K562 treated with DMSO at 1 percent for 48 hours (cell line): Measurements from ENCODE around the gene FARSA. TPM values are rescaled to one million over a fixed set of nuclear protein-coding genes. Genes with fewer than 3 reads are reported as not detected.

Experiments used
- total RNA-seq: library from RNA; unstranded; fragments of 300-600 nt; gene quantifications from 2 replicates; pipeline ENCODE4 v1.2.3, GENCODE V29; 2022; ENCODE audit warnings: low replicate concordance; ENCODE audit errors: extremely low read depth

FARSA gene
- 986 TPM in 1 of 2 replicates, not detected in the other for total RNA-seq

DNA sequence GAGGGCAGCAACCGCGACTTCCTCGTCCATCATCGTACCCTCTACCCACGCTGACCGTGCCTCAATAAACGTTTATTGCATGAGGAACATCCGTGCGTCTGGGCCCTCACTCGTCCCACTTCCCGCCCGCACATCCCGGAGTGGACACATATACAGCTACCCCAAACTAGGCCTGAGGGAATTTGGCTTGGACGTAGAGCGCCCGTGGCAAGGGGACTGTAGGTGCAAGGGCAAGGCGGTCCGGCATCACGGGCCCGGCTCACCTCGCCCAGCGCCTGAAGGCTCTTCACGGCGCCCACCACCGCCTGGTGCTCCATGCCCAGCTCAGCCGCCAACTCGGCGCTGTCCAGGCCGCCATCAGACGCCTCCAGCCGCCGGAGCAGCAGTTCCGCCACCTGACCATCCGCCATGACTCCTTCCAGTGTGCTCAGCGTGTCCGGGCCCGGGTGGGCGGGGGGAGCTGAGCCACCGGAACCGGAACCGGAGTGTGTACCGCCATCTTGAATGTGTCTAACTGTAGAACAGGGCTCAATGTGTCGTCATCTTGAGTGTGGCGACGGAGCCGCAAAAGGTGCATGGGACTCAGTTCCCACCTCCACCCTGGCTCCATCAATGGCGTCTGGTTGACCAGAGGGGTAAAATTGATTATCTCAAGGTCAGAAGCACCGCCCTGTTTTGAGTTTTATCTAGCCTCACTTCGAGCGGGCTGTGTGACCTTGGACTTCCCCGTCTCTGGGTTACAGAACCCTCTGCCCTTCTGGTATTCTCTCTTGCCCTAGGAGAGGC lies at the start of gene FARSA:
FARSA (minus strand) TSS at position 425 of the 786 bp plus-strand sequence; CDS start at position 410, 15 bp downstream.

DNA sequence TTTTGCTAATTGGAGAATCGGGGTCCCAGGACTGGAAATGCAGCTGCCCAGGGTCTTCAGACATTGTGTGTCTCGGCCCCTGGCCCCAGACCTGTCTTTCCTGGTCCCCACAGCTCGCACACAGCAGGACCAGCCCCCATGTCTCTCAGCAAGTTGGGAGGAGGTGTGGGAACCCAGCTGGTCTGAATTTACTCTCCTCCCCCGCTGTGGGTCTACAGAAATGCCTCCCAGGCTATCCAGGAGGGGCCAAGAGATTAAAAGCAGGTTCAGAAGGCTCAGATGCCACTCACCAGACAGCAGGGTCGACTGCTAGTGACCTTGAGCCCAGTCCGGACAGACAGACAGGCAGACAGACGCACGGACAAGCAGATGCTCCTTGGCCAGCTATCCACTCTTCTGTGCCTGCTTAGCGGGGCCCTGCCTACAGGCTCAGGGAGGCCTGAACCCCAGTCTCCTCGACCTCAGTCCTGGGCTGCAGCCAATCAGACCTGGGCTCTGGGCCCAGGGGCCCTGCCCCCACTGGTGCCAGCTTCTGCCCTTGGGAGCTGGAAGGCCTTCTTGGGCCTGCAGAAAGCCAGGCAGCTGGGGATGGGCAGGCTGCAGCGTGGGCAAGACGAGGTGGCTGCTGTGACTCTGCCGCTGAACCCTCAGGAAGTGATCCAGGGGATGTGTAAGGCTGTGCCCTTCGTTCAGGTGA lies 35.9 kb upstream of the FARSA start, which contains the start of gene DAND5:
DAND5 (plus strand) TSS at position 285 of the 697 bp plus-strand sequence; CDS start at position 370, 85 bp downstream.

DNA sequence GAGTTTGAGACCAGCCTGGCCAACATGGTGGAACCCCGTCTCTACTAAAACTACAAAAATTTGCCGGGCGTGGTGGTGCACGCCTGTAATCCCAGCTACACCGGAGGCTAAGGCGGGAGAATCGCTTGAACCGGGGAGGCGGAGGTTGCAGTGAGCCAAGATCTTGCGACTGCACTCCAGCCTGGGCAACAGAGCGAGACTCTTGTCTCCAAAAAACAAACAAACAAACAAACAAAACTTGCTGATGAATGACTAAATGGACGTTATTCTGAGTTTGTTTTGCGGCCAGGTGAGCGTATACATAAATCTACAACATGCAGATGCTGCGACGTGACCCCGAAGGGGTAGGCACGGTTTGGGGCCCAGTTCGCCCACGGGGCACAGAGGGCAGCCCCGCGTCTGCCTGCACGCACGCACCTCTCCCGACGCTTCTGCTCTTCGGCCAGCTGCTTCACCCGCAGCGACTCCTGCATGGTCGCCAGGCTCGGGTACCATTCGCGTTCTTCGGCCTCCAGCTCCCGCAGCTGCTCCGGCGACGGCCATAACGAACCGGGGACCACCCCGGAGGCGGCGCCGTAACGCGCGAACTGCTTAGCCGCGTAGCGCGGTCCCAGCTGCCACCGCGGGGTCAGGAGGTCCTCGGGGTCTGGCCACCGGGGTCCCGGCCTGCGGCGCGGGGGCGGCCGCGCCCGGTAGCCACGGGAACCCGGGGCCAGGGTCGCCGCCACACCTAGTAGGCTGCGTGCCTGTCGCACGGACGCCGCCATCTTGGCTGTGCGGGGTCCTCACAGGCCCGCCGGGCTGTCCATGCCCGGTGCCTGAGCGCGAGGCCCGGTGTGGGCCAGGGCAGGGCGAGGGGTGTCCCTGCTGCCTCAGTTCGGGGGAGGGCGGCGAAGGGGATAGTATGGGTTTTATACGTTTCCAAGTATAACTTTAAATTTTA lies 23.2 kb upstream of the FARSA start, which contains the start of gene GADD45GIP1:
GADD45GIP1 (minus strand) TSS at position 778 of the 943 bp plus-strand sequence; CDS start at position 767, 11 bp downstream.

DNA sequence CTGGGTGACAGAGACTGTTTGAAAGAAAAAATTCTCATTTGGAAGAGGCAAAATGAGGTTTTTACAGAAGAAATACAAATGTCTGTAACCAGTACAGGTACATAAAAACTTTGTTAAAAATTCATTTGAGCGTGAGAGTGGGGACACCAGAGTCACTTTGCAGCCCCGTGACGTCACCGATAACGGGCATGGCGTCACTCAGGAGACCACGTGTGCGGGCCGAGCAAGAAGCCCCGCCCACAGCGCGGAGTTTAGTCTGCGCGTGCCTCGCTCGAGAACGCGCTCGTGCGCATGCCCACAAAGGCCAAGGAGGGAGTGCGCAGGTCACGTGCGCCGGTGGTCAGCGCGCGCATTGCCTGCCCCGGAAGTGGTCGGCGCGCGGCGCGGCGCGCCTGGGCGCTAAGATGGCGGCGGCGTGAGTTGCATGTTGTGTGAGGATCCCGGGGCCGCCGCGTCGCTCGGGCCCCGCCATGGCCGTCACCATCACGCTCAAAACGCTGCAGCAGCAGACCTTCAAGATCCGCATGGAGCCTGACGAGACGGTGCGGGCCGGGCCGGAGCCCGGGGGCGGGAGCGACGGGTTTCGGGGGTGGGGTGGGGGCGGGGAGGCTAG lies 12.1 kb upstream of the FARSA start, which contains the start of gene RAD23A:
RAD23A (plus strand) TSS at position 384 of the 613 bp plus-strand sequence; CDS start at position 471, 87 bp downstream.

DNA sequence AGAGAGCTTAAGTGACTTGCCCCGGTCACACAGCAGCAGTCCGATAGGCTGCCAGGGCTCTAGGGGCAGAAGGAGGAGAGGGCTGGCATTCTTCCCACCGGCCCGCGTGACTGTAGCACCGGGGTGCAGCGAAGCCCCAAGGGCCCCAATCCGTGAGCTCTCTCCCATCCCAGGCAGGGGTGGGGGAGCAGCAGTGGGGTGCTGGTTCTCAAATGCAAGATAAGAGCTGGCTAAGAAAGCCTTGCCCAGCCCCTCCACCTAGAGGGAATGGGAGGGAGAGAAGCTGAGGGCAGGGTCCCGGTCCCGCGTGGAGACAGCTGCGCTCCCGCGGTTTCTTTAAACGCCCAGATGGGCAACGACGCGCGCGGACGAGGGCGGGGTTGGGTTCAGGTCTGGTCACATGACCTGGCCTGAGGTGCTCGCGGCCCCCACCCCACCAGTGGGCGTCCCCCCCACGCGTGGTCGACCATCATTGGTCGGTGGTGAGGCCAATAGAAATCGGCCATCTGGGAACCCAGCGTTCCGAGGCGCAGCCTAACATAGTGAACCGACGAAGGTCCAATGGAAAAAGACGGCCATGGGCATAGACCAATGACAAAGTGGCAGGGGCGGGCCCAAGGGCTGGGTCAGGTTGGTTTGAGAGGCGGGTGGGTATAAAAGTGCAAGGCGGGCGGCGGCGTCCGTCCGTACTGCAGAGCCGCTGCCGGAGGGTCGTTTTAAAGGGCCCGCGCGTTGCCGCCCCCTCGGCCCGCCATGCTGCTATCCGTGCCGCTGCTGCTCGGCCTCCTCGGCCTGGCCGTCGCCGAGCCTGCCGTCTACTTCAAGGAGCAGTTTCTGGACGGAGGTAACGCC lies 4.6 kb upstream of the FARSA start, which contains the start of gene CALR:
CALR (plus strand) TSS at position 683 of the 852 bp plus-strand sequence; CDS start at position 754, 71 bp downstream.

DNA sequence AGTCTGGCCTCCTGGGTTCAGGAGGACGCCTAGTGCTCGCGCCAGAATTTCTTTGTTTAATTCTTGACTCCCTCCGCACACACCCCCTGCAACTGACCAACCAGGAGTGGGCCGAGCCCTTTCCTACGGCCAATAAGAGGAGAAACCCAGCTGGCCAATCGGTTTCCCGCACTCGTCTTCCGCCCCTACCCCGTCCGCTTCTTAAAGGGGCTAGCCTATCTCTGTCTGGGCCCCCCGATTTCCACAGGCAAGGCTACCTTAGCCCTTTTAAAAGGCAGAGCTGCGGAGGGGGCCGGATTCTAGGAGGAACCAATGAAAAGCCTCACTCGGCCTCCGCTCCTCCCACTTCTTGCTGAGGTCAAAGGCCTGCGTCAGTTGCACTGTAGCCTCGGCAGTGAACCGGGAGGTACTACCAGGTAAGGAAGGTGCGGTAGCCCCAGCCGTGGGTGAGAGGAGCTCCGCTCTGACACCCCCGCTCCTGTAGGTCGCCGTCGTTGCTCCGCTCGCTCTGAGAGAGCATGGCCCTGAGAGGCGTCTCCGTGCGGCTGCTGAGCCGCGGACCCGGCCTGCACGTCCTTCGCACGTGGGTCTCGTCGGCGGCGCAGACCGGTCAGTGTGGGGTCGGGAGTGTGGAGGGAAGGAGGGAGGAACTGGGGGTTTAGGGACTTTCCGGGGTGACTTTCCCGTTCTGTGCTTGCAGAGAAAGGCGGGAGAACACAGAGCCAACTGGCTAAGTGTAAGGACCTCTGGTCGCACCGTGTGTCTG lies 42.5 kb downstream of the FARSA start, which contains the start of gene GCDH:
GCDH (plus strand) TSS at position 374 of the 766 bp plus-strand sequence; CDS start at position 519, 145 bp downstream.

DNA sequence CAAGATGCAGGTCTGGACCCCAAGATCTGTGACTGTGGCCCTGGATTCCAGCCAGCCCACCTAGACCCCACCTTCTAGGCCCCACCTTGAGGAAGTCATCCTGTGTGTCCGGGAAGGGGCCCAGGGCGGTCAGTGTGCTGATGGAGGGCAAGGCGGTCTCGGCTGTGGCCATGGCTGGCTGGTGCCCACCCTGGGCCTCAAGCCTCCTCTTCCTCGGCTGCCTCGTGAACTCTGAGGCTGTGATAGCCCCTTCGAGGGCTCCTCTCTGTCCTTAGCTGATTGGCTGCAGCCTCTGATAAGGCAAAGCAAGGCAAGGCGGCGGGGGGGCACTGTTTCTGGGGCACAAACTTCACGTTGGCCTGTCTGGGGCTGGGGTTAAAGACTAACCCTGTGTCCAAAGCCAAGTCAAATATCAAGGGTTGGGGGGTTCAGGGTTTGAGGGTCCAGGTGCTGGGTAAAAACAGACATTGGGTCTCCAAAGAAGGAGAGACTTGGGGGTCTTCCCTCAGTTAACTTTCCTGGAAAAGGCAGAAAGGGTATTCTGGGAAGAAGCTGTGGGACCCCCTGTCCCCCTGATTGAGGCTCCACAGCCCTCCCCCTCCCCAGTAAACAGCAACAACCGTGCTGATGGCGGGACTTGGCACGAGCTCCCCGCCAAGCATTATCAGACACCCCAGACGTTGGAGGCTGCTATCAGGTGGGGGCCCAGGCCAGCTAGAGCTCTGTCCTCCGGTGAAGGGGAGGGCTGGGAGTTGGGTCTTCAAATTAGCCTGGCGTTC lies 46.4 kb downstream of the FARSA start, which contains the start of gene KLF1:
KLF1 (minus strand) TSS at position 233 of the 779 bp plus-strand sequence; CDS start at position 172, 61 bp downstream.

DNA sequence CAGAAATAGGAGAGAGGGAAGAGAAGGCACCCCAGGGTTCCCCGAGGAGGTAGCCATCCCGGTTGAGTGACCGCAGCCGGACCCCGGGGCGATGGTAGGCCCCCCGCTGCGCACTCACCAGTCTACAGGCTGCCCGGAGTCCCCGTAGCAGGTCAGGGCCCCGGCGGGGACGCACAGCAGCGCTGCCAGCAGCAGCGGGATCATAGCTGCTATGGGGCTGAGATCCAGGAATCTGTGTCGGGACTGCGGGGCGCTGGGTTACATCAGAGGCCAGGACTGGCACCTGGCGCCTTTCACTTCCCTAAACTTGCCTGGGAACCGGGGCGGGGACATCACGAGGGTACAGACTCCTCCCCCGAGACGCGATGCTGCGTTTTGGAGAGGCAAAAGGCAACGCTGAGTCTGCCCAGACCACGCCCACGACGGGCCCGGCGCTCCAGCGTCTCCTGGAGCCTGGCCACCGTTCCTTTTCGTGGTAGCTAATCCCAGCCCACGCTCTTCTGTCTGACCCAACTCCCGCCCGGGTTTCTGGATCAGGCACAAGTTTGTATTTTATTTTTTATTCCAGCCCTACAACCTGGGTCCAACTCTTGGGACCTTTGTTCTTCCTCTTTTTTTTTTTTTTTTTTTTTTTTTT lies 52.2 kb downstream of the FARSA start, which contains the start of gene DNASE2:
DNASE2 (minus strand) TSS at position 278 of the 637 bp plus-strand sequence; CDS start at position 204, 74 bp downstream.

Other genes starting within 250 kb of the FARSA start
- gene GNG14, start 245.7 kb downstream of the FARSA start, total RNA-seq: not detected in 2 replicates
- gene FBXW9, start 237.1 kb downstream of the FARSA start, total RNA-seq: not detected in 2 replicates
- 258 TPM in 1 of 2 replicates, not detected in the other for gene TNPO2, start 209.8 kb downstream of the FARSA start, total RNA-seq
- not detected in 2 replicates for gene TRIR, start 199.0 kb downstream of the FARSA start, total RNA-seq
- not detected in 2 replicates for gene GET3, start 196.2 kb downstream of the FARSA start, total RNA-seq
- gene BEST2, start 181.9 kb downstream of the FARSA start, total RNA-seq: not detected in 2 replicates
- not detected in 2 replicates for gene HOOK2, start 158.2 kb downstream of the FARSA start, total RNA-seq
- not detected in 2 replicates for gene JUNB, start 142.2 kb downstream of the FARSA start, total RNA-seq
- 1,339 TPM in 1 of 2 replicates, not detected in the other for gene PRDX2, start 131.9 kb downstream of the FARSA start, total RNA-seq
- gene THSD8, start 131.6 kb downstream of the FARSA start, total RNA-seq: not detected in 2 replicates
- gene RNASEH2A, start 127.1 kb downstream of the FARSA start, total RNA-seq: not detected in 2 replicates
- gene RTBDN, start 99.1 kb downstream of the FARSA start, total RNA-seq: not detected in 2 replicates
- not detected in 2 replicates for gene MAST1, start 95.2 kb downstream of the FARSA start, total RNA-seq
- not detected in 2 replicates for gene DNASE2, start 52.3 kb downstream of the FARSA start, total RNA-seq
- not detected in 2 replicates for gene KLF1, start 46.5 kb downstream of the FARSA start, total RNA-seq
- gene GCDH, start 42.6 kb downstream of the FARSA start, total RNA-seq: not detected in 2 replicates
- gene SYCE2, start 14.4 kb downstream of the FARSA start, total RNA-seq: not detected in 2 replicates
- 227 and 730 TPM in 2 replicates for gene CALR, start 4.9 kb upstream of the FARSA start, total RNA-seq
- not detected in 2 replicates for gene RAD23A, start 12.2 kb upstream of the FARSA start, total RNA-seq
- gene GADD45GIP1, start 23.5 kb upstream of the FARSA start, total RNA-seq: not detected in 2 replicates
- not detected in 2 replicates for gene DAND5, start 35.9 kb upstream of the FARSA start, total RNA-seq
- gene NFIX, start 61.8 kb upstream of the FARSA start, total RNA-seq: not detected in 2 replicates
- not detected in 2 replicates for gene LYL1, start 169.1 kb upstream of the FARSA start, total RNA-seq
- gene TRMT1, start 183.0 kb upstream of the FARSA start, total RNA-seq: not detected in 2 replicates
- not detected in 2 replicates for gene NACC1, start 184.6 kb upstream of the FARSA start, total RNA-seq
- not detected in 2 replicates for gene STX10, start 216.7 kb upstream of the FARSA start, total RNA-seq
- not detected in 2 replicates for gene IER2, start 216.7 kb upstream of the FARSA start, total RNA-seq